ENCODE results near the gene PTPN21. TPM values are rescaled to one million over a fixed set of nuclear protein-coding genes. Genes with fewer than 3 reads are reported as not detected.

Gene PTPN21
- total RNA-seq, 1 donor, result 17.4 TPM

DNA sequence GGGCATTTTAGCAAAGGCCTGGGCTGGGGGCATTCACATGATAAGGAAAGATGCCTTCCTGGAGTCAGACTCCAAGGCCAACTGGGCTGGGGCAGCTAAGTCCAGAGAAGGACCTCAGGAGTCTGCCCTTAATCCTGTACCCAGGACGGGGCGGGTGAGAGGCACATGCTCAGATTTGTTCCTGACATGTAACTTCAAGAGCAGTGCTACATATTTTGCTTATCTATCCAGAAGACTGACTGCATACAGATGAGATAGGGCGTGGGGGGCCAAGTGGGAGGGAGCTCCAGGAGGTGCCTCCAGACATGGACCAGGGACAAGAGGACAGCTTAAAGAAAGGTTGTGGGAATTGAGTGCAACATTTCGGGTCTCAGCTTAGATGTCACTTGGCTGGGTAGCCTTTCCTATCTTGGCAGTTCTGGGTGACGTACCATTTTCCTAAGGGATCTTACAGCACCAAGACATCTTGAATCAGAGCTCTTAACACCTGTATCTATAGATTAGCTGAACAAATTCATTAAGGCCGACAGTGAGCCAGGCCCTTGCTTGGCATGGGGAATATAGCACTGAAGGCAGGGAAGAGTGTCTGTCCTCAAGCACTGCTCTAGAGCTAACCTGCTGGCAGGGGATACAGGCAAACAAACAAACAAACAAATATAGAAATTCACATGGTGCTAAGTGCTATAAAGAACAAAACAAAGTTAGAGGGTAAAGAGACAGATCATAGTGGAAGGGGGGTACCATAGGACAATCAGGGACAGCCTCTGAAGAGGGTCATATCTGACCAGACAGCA is 61.2 kb downstream of the PTPN21 start:
- Histone ChIP-seq H3K4me2 (ENCODE audit: insufficient read depth, low read length) (no peak overlapping the region), H3K4me3 (ENCODE audit: insufficient read depth, low read length) (no peak overlapping the region), H3K9me3 (ENCODE audit: low read depth, low read length) (no peaks in the 10 kb centered on the region), H3K27ac (ENCODE audit: low read depth, low read length) (no peak overlapping the region), H3K4me1 (ENCODE audit: insufficient read depth, low read length) (no peaks in the 10 kb centered on the region), H3K27me3 (ENCODE audit: insufficient read depth, low read length) (no peaks in the 10 kb centered on the region), H3K79me2 (ENCODE audit: insufficient read depth, low read length) (no peaks in the 10 kb centered on the region), H3K36me3 (ENCODE audit: insufficient read depth, low read length) (peaks cover 5% of the 10 kb centered on the region), H2AFZ (ENCODE audit: low read length) (no peak overlapping the region), H4K20me1 (ENCODE audit: insufficient read depth, low read length) (no peaks in the 10 kb centered on the region)
- TF ChIP-seq, protein P1, sequence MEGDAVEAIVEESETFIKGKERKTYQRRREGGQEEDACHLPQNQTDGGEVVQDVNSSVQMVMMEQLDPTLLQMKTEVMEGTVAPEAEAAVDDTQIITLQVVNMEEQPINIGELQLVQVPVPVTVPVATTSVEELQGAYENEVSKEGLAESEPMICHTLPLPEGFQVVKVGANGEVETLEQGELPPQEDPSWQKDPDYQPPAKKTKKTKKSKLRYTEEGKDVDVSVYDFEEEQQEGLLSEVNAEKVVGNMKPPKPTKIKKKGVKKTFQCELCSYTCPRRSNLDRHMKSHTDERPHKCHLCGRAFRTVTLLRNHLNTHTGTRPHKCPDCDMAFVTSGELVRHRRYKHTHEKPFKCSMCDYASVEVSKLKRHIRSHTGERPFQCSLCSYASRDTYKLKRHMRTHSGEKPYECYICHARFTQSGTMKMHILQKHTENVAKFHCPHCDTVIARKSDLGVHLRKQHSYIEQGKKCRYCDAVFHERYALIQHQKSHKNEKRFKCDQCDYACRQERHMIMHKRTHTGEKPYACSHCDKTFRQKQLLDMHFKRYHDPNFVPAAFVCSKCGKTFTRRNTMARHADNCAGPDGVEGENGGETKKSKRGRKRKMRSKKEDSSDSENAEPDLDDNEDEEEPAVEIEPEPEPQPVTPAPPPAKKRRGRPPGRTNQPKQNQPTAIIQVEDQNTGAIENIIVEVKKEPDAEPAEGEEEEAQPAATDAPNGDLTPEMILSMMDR (IDR thresholded peaks at IDR 0.05; ENCODE audit: extremely low read depth, low read depth, low read length), result no peak
- no peak for DNase-seq (ENCODE audit: insufficient read length, low spot score, missing footprints)

DNA sequence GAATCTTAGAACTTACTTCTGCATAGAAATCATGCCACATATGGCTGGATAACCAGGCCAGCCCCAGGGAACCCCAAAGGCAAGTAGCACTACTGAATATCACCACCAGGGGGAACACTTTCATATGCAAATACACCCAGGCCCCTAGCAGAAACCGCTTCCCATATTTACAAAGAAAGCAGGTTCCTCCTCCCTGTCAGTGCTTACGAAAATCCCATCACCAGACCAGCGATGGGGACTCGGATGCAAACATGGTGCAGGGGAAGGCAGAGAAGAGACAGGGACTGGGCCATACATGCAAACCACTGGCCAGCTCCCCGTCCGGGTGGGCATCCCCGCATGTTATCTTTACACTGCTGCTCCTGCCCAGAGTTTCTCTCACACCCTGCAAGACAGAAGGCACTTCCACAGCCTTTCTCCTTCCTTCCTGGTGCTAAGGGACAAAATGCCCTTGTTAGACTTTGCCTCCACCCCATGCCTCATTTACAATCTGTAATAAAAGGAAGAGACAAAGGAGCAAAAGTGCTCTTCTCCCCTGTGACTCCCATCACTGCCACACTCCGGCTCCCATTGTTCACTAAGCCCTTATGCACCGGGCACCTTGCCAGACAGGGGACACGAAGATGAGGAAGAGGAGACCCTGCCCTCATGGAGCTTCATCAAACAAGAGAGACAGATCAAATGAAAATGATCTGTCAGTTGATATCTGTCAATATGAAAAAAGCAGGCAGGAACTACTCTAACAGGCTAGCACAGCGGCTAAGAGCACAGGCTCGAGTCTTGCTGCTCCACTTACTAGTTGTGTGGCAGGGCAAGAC is 62.3 kb downstream of the PTPN21 start:
- TF ChIP-seq, protein P1 (IDR thresholded peaks at IDR 0.05; ENCODE audit: extremely low read depth, low read depth, low read length), result peak; percentile 91
- H3K36me3 ChIP-seq (ENCODE audit: insufficient read depth, low read length), result peaks cover 5% of the 10 kb centered on the region
- peak; percentile 91 for DNase-seq (ENCODE audit: insufficient read length, low spot score, missing footprints)
- H3K4me2 ChIP-seq (ENCODE audit: insufficient read depth, low read length), result no peak overlapping the region
- H3K27ac ChIP-seq (ENCODE audit: low read depth, low read length), result no peak overlapping the region
- H2AFZ ChIP-seq (ENCODE audit: low read length), result peak overlapping the region; percentile 15
- H3K4me3 ChIP-seq (ENCODE audit: insufficient read depth, low read length), result no peak overlapping the region
- H3K9me3 ChIP-seq (ENCODE audit: low read depth, low read length), result no peaks in the 10 kb centered on the region
- no peaks in the 10 kb centered on the region for H3K4me1 ChIP-seq (ENCODE audit: insufficient read depth, low read length)
- H3K27me3 ChIP-seq (ENCODE audit: insufficient read depth, low read length), result no peaks in the 10 kb centered on the region
- no peaks in the 10 kb centered on the region for H4K20me1 ChIP-seq (ENCODE audit: insufficient read depth, low read length)
- H3K79me2 ChIP-seq (ENCODE audit: insufficient read depth, low read length), result no peaks in the 10 kb centered on the region

DNA sequence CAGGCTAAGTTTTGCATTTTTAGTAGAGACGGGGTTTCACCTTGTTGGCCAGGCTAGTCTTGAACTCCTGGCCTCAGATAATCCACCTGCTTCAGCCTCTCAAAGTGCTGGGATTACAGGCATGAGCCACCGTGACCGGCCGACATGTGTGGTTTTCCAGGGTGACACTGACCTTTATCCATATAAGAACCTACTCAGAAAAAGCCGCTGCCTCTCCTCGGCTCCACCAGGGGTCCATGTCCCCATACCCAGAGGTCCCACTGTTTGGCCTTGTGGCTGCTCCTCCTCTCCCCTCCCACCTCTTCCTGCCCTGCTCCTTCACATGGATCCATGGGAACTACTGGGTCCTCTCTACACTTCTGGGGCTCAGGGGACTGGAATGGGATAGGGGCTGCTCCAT is 64.6 kb downstream of the PTPN21 start:
- Histone ChIP-seq H3K4me3 (ENCODE audit: insufficient read depth, low read length) (no peak overlapping the region), H3K79me2 (ENCODE audit: insufficient read depth, low read length) (no peaks in the 10 kb centered on the region), H3K27me3 (ENCODE audit: insufficient read depth, low read length) (no peaks in the 10 kb centered on the region), H3K4me1 (ENCODE audit: insufficient read depth, low read length) (no peaks in the 10 kb centered on the region), H3K27ac (ENCODE audit: low read depth, low read length) (no peak overlapping the region), H3K9me3 (ENCODE audit: low read depth, low read length) (no peaks in the 10 kb centered on the region), H4K20me1 (ENCODE audit: insufficient read depth, low read length) (no peaks in the 10 kb centered on the region), H3K36me3 (ENCODE audit: insufficient read depth, low read length) (peaks cover 17% of the 10 kb centered on the region), H3K4me2 (ENCODE audit: insufficient read depth, low read length) (no peak overlapping the region), H2AFZ (ENCODE audit: low read length) (no peak overlapping the region)
- DNase-seq (ENCODE audit: insufficient read length, low spot score, missing footprints), result no peak
- TF ChIP-seq, protein P1 (IDR thresholded peaks at IDR 0.05; ENCODE audit: extremely low read depth, low read depth, low read length), result no peak

DNA sequence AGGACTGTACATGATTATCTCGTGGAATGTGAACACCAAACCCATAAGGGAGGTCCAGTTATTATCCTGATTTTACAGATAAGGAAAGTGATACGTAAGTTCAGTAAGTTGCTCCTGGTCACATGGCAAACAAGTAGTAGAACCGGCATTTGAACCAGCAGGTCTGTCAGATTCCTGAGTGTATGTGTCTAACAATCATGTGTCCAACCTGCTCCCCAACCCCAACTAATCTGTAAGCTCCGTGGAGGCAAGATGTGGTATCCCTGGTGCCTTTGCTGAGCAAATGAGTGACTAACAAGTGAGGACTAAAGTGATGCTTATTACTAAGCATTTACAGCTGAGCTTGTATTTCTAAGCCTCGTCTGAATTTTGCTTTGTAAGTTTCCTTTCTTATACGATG is 65.9 kb downstream of the PTPN21 start:
- H3K4me2 ChIP-seq (ENCODE audit: insufficient read depth, low read length), result no peak overlapping the region
- no peak for DNase-seq (ENCODE audit: insufficient read length, low spot score, missing footprints)
- peaks cover 25% of the 10 kb centered on the region for H3K36me3 ChIP-seq (ENCODE audit: insufficient read depth, low read length)
- H3K9me3 ChIP-seq (ENCODE audit: low read depth, low read length), result no peaks in the 10 kb centered on the region
- H3K79me2 ChIP-seq (ENCODE audit: insufficient read depth, low read length), result no peaks in the 10 kb centered on the region
- no peaks in the 10 kb centered on the region for H3K4me1 ChIP-seq (ENCODE audit: insufficient read depth, low read length)
- no peaks in the 10 kb centered on the region for H3K27me3 ChIP-seq (ENCODE audit: insufficient read depth, low read length)
- H3K27ac ChIP-seq (ENCODE audit: low read depth, low read length), result no peak overlapping the region
- no peak overlapping the region for H3K4me3 ChIP-seq (ENCODE audit: insufficient read depth, low read length)
- H2AFZ ChIP-seq (ENCODE audit: low read length), result no peak overlapping the region
- H4K20me1 ChIP-seq (ENCODE audit: insufficient read depth, low read length), result no peaks in the 10 kb centered on the region
- TF ChIP-seq, protein P1 (IDR thresholded peaks at IDR 0.05; ENCODE audit: extremely low read depth, low read depth, low read length), result no peak

Data from osteoblast (primary cell).